ENCODE data around the gene TREML1.

TREML1 gene

GRCh38 chr6:41184761-41185160 lies 30.6 kb upstream of the TREML1 start:
- no peak overlapping the region for H3K4me3 ChIP-seq
- H3K9ac ChIP-seq (ENCODE audit: insufficient read length) = no peak overlapping the region
- TF ChIP-seq POLR2AphosphoS5 (IDR thresholded peaks at IDR 0.05; ENCODE audit: borderline replicate concordance, low read depth, low read length) (no peak), EZH2 (IDR thresholded peaks at IDR 0.05) (no peak), FOXP2 (optimal IDR thresholded peaks at IDR 0.05; ENCODE audit: control extremely low read depth, extremely low read length, insufficient read depth) (no peak)

GRCh38 chr6:41182069-41183034 lies 28.2 kb upstream of the TREML1 start:
- Histone ChIP-seq H3K4me3 (no peak overlapping the region), H3K27ac (no peak overlapping the region), H3K9ac (ENCODE audit: insufficient read length) (no peak overlapping the region), H3K36me3 (ENCODE audit: insufficient read depth, low read length) (no peaks in the 10 kb centered on the region), H3K9me3 (ENCODE audit: low read depth, low read length) (no peaks in the 10 kb centered on the region)
- DNase-seq (ENCODE audit: low read depth, low spot score) = peak; percentile 39
- TF ChIP-seq POLR2AphosphoS5 (IDR thresholded peaks at IDR 0.05; ENCODE audit: borderline replicate concordance, low read depth, low read length) (no peak), FOXP2 (optimal IDR thresholded peaks at IDR 0.05; ENCODE audit: control extremely low read depth, extremely low read length, insufficient read depth) (no peak), EZH2 (IDR thresholded peaks at IDR 0.05) (no peak)

More at GRCh38 chr6:41184761-41185160, 30.6 kb upstream of the TREML1 start:
- Histone ChIP-seq H3K9me3 (ENCODE audit: low read depth, low read length) (no peaks in the 10 kb centered on the region), H3K27ac (no peak overlapping the region), H3K36me3 (ENCODE audit: insufficient read depth, low read length) (no peaks in the 10 kb centered on the region)
- DNase-seq (ENCODE audit: low read depth, low spot score) = no peak

- no peaks in the 10 kb centered on the region for H3K9me3 ChIP-seq (ENCODE audit: low read depth, low read length)
- DNase-seq (ENCODE audit: low read depth, low spot score) = no peak
- no peak overlapping the region for H3K27ac ChIP-seq
- no peaks in the 10 kb centered on the region for H3K36me3 ChIP-seq (ENCODE audit: insufficient read depth, low read length)
- H3K9ac ChIP-seq (ENCODE audit: insufficient read length) = no peak overlapping the region
- no peak overlapping the region for H3K4me3 ChIP-seq
- TF ChIP-seq FOXP2 (optimal IDR thresholded peaks at IDR 0.05; ENCODE audit: control extremely low read depth, extremely low read length, insufficient read depth) = no peak
These were observed 27.4 kb upstream of the TREML1 start for GRCh38 chr6:41181566-41181965.

- H3K4me3 ChIP-seq = no peak overlapping the region
- H3K9me3 ChIP-seq (ENCODE audit: low read depth, low read length) = no peaks in the 10 kb centered on the region
- TF ChIP-seq POLR2AphosphoS5 (IDR thresholded peaks at IDR 0.05; ENCODE audit: borderline replicate concordance, low read depth, low read length) (no peak), FOXP2 (optimal IDR thresholded peaks at IDR 0.05; ENCODE audit: control extremely low read depth, extremely low read length, insufficient read depth) (no peak), EZH2 (IDR thresholded peaks at IDR 0.05) (no peak)
- H3K9ac ChIP-seq (ENCODE audit: insufficient read length) = no peak overlapping the region
- DNase-seq (ENCODE audit: low read depth, low spot score) = no peak
- H3K36me3 ChIP-seq (ENCODE audit: insufficient read depth, low read length) = no peaks in the 10 kb centered on the region
- no peak overlapping the region for H3K27ac ChIP-seq
These were observed 25.0 kb upstream of the TREML1 start for GRCh38 chr6:41179163-41179562.

- TF ChIP-seq FOXP2 (optimal IDR thresholded peaks at IDR 0.05; ENCODE audit: control extremely low read depth, extremely low read length, insufficient read depth) (no peak), POLR2AphosphoS5 (IDR thresholded peaks at IDR 0.05; ENCODE audit: borderline replicate concordance, low read depth, low read length) (no peak), EZH2 (IDR thresholded peaks at IDR 0.05) (no peak)
- H3K9me3 ChIP-seq (ENCODE audit: low read depth, low read length) = no peaks in the 10 kb centered on the region
- DNase-seq (ENCODE audit: low read depth, low spot score) = no peak
These were observed 23.5 kb upstream of the TREML1 start for GRCh38 chr6:41177695-41178094.

GRCh38 chr6:41177287-41177686 lies 23.1 kb upstream of the TREML1 start:
- no peak for DNase-seq (ENCODE audit: low read depth, low spot score)
- no peak overlapping the region for H3K9ac ChIP-seq (ENCODE audit: insufficient read length)
- no peaks in the 10 kb centered on the region for H3K9me3 ChIP-seq (ENCODE audit: low read depth, low read length)
- no peak overlapping the region for H3K4me3 ChIP-seq
- H3K27ac ChIP-seq = no peak overlapping the region
- TF ChIP-seq EZH2 (IDR thresholded peaks at IDR 0.05) (no peak), POLR2AphosphoS5 (IDR thresholded peaks at IDR 0.05; ENCODE audit: borderline replicate concordance, low read depth, low read length) (no peak), FOXP2 (optimal IDR thresholded peaks at IDR 0.05; ENCODE audit: control extremely low read depth, extremely low read length, insufficient read depth) (no peak)
- H3K36me3 ChIP-seq (ENCODE audit: insufficient read depth, low read length) = no peaks in the 10 kb centered on the region

More at GRCh38 chr6:41177695-41178094, 23.5 kb upstream of the TREML1 start:
- H3K27ac ChIP-seq = no peak overlapping the region
- H3K36me3 ChIP-seq (ENCODE audit: insufficient read depth, low read length) = no peaks in the 10 kb centered on the region
- no peak overlapping the region for H3K9ac ChIP-seq (ENCODE audit: insufficient read length)
- H3K4me3 ChIP-seq = no peak overlapping the region

GRCh38 chr6:41176189-41176588 lies 22.0 kb upstream of the TREML1 start:
- no peak overlapping the region for H3K27ac ChIP-seq
- H3K9me3 ChIP-seq (ENCODE audit: low read depth, low read length) = no peaks in the 10 kb centered on the region
- H3K9ac ChIP-seq (ENCODE audit: insufficient read length) = no peak overlapping the region
- DNase-seq (ENCODE audit: low read depth, low spot score) = no peak
- no peaks in the 10 kb centered on the region for H3K36me3 ChIP-seq (ENCODE audit: insufficient read depth, low read length)
- TF ChIP-seq POLR2AphosphoS5 (IDR thresholded peaks at IDR 0.05; ENCODE audit: borderline replicate concordance, low read depth, low read length) (no peak), EZH2 (IDR thresholded peaks at IDR 0.05) (no peak), FOXP2 (optimal IDR thresholded peaks at IDR 0.05; ENCODE audit: control extremely low read depth, extremely low read length, insufficient read depth) (no peak)
- no peak overlapping the region for H3K4me3 ChIP-seq

- H3K9ac ChIP-seq (ENCODE audit: insufficient read length) = no peak overlapping the region
- no peaks in the 10 kb centered on the region for H3K36me3 ChIP-seq (ENCODE audit: insufficient read depth, low read length)
- no peaks in the 10 kb centered on the region for H3K9me3 ChIP-seq (ENCODE audit: low read depth, low read length)
- no peak overlapping the region for H3K27ac ChIP-seq
- H3K4me3 ChIP-seq = no peak overlapping the region
- DNase-seq (ENCODE audit: low read depth, low spot score) = no peak
- TF ChIP-seq FOXP2 (optimal IDR thresholded peaks at IDR 0.05; ENCODE audit: control extremely low read depth, extremely low read length, insufficient read depth) (no peak), EZH2 (IDR thresholded peaks at IDR 0.05) (no peak), POLR2AphosphoS5 (IDR thresholded peaks at IDR 0.05; ENCODE audit: borderline replicate concordance, low read depth, low read length) (no peak)
These were observed 20.9 kb upstream of the TREML1 start for GRCh38 chr6:41175084-41175483.
